ENCODE results near the gene GPR107. TPM values are rescaled to one million over a fixed set of nuclear protein-coding genes. Genes with fewer than 3 reads are reported as not detected.
A peak's percentile ranks its signal among the peaks of the same experiment; 100 is the strongest.

Gene GPR107
- total RNA-seq, 1 donor from 2014 or later = 70.7 TPM

- H3K4me3 Mint-ChIP-seq (ENCODE audit: unreplicated experiment) = no peak overlapping the region
- H3K4me1 Mint-ChIP-seq (ENCODE audit: low read depth) = peaks cover 38% of the 10 kb centered on the region
- no peak for DNase-seq (ENCODE audit: low spot score)
- no peaks in the 10 kb centered on the region for H3K36me3 Mint-ChIP-seq (ENCODE audit: low read depth)
- H3K9me3 Mint-ChIP-seq (ENCODE audit: low read depth) = no peaks in the 10 kb centered on the region
- no peak for TF ChIP-seq CTCF (IDR thresholded peaks at IDR 0.05)
- no peaks in the 10 kb centered on the region for H3K27me3 Mint-ChIP-seq (ENCODE audit: low read depth)
- H3K27ac Mint-ChIP-seq (ENCODE audit: unreplicated experiment) = no peak overlapping the region
Observed at GRCh38 chr9:130176760-130177159, 123.1 kb downstream of the GPR107 start.

GRCh38 chr9:130177898-130178805 is 124.4 kb downstream of the GPR107 start:
- Mint-ChIP-seq H3K36me3 (ENCODE audit: low read depth) (no peaks in the 10 kb centered on the region), H3K4me1 (ENCODE audit: low read depth) (peaks cover 47% of the 10 kb centered on the region), H3K27me3 (ENCODE audit: low read depth) (no peaks in the 10 kb centered on the region), H3K9me3 (ENCODE audit: low read depth) (no peaks in the 10 kb centered on the region), H3K4me3 (ENCODE audit: unreplicated experiment) (no peak overlapping the region), H3K27ac (ENCODE audit: unreplicated experiment) (peak overlapping the region; percentile 17)
- TF ChIP-seq CTCF (IDR thresholded peaks at IDR 0.05) = no peak
- no peak for DNase-seq (ENCODE audit: low spot score)

GRCh38 chr9:130179331-130179907 is 125.7 kb downstream of the GPR107 start:
- Mint-ChIP-seq H3K27me3 (ENCODE audit: low read depth) (no peaks in the 10 kb centered on the region), H3K4me3 (ENCODE audit: unreplicated experiment) (no peak overlapping the region), H3K27ac (ENCODE audit: unreplicated experiment) (peak overlapping the region; percentile 55), H3K9me3 (ENCODE audit: low read depth) (no peaks in the 10 kb centered on the region), H3K4me1 (ENCODE audit: low read depth) (peaks cover 47% of the 10 kb centered on the region), H3K36me3 (ENCODE audit: low read depth) (no peaks in the 10 kb centered on the region)
- no peak for TF ChIP-seq CTCF (IDR thresholded peaks at IDR 0.05)
- no peak for DNase-seq (ENCODE audit: low spot score)

- H3K27me3 Mint-ChIP-seq (ENCODE audit: low read depth) = no peaks in the 10 kb centered on the region
- no peak for DNase-seq (ENCODE audit: low spot score)
- no peaks in the 10 kb centered on the region for H3K9me3 Mint-ChIP-seq (ENCODE audit: low read depth)
- TF ChIP-seq CTCF (IDR thresholded peaks at IDR 0.05) = no peak
- H3K36me3 Mint-ChIP-seq (ENCODE audit: low read depth) = no peaks in the 10 kb centered on the region
- H3K4me3 Mint-ChIP-seq (ENCODE audit: unreplicated experiment) = no peak overlapping the region
- H3K27ac Mint-ChIP-seq (ENCODE audit: unreplicated experiment) = no peak overlapping the region
- peaks cover 53% of the 10 kb centered on the region for H3K4me1 Mint-ChIP-seq (ENCODE audit: low read depth)
Observed at GRCh38 chr9:130180516-130180915, 126.8 kb downstream of the GPR107 start.

- Mint-ChIP-seq H3K36me3 (ENCODE audit: low read depth) (no peaks in the 10 kb centered on the region), H3K4me3 (ENCODE audit: unreplicated experiment) (no peak overlapping the region), H3K4me1 (ENCODE audit: low read depth) (peaks cover 66% of the 10 kb centered on the region), H3K27me3 (ENCODE audit: low read depth) (no peaks in the 10 kb centered on the region), H3K9me3 (ENCODE audit: low read depth) (no peaks in the 10 kb centered on the region), H3K27ac (ENCODE audit: unreplicated experiment) (no peak overlapping the region)
- no peak for TF ChIP-seq CTCF (IDR thresholded peaks at IDR 0.05)
- peak; percentile 93 for DNase-seq (ENCODE audit: low spot score)
Observed at GRCh38 chr9:130181678-130182380, 128.1 kb downstream of the GPR107 start.
